IPS-11a (cell line): ENCODE data around the gene TFRC.
A peak's percentile ranks its signal among the peaks of the same experiment; 100 is the strongest.
"Not testable (repeated sequence)": the region's sequence is repeated elsewhere in the genome, so short reads cannot be mapped to it uniquely, and the experiment has no call there.

Experiments
- H3K4me3 ChIP-seq: one replicate; pipeline ENCODE4 v1.5.1; 2013; ENCODE audit warnings: low read depth, low read length, control low read depth

The TFRC gene

GRCh38 chr3:196081834-196082618, at the start of gene TFRC:
TFRC (minus strand) TSS chr3:196082090; CDS start chr3:196077099, 4,991 bp downstream.
- H3K4me3 ChIP-seq = peak within 1 kb of the TSS; percentile 95

- H3K4me3 ChIP-seq = no peak overlapping the region
Measured at GRCh38 chr3:196128172-196128843, 46.4 kb upstream of the TFRC start.

- no peak overlapping the region for H3K4me3 ChIP-seq
Measured at GRCh38 chr3:196127308-196128040, 45.6 kb upstream of the TFRC start.

- no peak overlapping the region for H3K4me3 ChIP-seq
Measured at GRCh38 chr3:196124608-196125007, 42.7 kb upstream of the TFRC start.

- no peak overlapping the region for H3K4me3 ChIP-seq
Measured at GRCh38 chr3:196122688-196123046, 40.8 kb upstream of the TFRC start.

GRCh38 chr3:196122021-196122687, 40.3 kb upstream of the TFRC start:
- H3K4me3 ChIP-seq = no peak overlapping the region

- no peak overlapping the region for H3K4me3 ChIP-seq
Measured at GRCh38 chr3:196121066-196121465, 39.2 kb upstream of the TFRC start.

- H3K4me3 ChIP-seq = no peak overlapping the region
Measured at GRCh38 chr3:196120291-196120951, 38.5 kb upstream of the TFRC start.

- no peak overlapping the region for H3K4me3 ChIP-seq
Measured at GRCh38 chr3:196117809-196118208, 35.9 kb upstream of the TFRC start.

- H3K4me3 ChIP-seq = no peak overlapping the region
Measured at GRCh38 chr3:196115678-196116083, 33.8 kb upstream of the TFRC start.

- H3K4me3 ChIP-seq = no peak overlapping the region
Measured at GRCh38 chr3:196111939-196112386, 30.1 kb upstream of the TFRC start.

- H3K4me3 ChIP-seq = no peak overlapping the region
Measured at GRCh38 chr3:196108075-196108743, 26.3 kb upstream of the TFRC start.

- not testable (repeated sequence) for H3K4me3 ChIP-seq
Measured at GRCh38 chr3:196104707-196105106, 22.8 kb upstream of the TFRC start.

GRCh38 chr3:196098365-196098980, 16.6 kb upstream of the TFRC start:
- H3K4me3 ChIP-seq = not testable (repeated sequence)

GRCh38 chr3:196097373-196098154, 15.7 kb upstream of the TFRC start:
- no peak overlapping the region for H3K4me3 ChIP-seq

GRCh38 chr3:196096382-196096953, 14.6 kb upstream of the TFRC start:
- H3K4me3 ChIP-seq = no peak overlapping the region

- no peak overlapping the region for H3K4me3 ChIP-seq
Measured at GRCh38 chr3:196093317-196094111, 11.6 kb upstream of the TFRC start.

- no peak overlapping the region for H3K4me3 ChIP-seq
Measured at GRCh38 chr3:196087906-196088305, 6.0 kb upstream of the TFRC start.
